Type B pancreatic cell (in vitro differentiated cells): ENCODE data around the gene RPA3. TPM values are rescaled to one million over a fixed set of nuclear protein-coding genes. Genes with fewer than 3 reads are reported as not detected.

ENCODE experiments used
- DNase-seq: peaks from one replicate; pipeline ENCODE4 v3.0.0; 2021; ENCODE audit warnings: mixed read lengths; ENCODE audit not compliant: unreplicated experiment; ENCODE audit errors: extremely low spot score
- H3K27ac Mint-ChIP-seq: 2 replicates; pipeline ENCODE4 v1.8.0; 2021; ENCODE audit warnings: mild to moderate bottlenecking, mixed read lengths
- H3K27me3 Mint-ChIP-seq: 2 replicates; pipeline ENCODE4 v1.8.0; 2021; ENCODE audit warnings: mixed read lengths
- H3K36me3 Mint-ChIP-seq: 2 replicates; pipeline ENCODE4 v1.8.0; 2021; ENCODE audit warnings: mixed read lengths
- H3K4me1 Mint-ChIP-seq: one replicate; pipeline ENCODE4 v1.8.0; 2021; ENCODE audit warnings: mixed read lengths; ENCODE audit not compliant: unreplicated experiment
- H3K4me3 Mint-ChIP-seq: 2 replicates; pipeline ENCODE4 v1.8.0; 2021; ENCODE audit warnings: mild to moderate bottlenecking, mixed read lengths
- H3K9me3 Mint-ChIP-seq: 2 replicates; pipeline ENCODE4 v1.8.0; 2021; ENCODE audit warnings: mixed read lengths
- total RNA-seq: library from RNA; stranded (reverse); gene quantifications from 2 replicates; pipeline ENCODE4 v1.2.1, GENCODE V29; 2021; ENCODE audit warnings: low replicate concordance
- TF ChIP-seq, protein P1 (sequence below): fragments of 200-600 bp; sonication (generic); conservative IDR thresholded peaks from 2 replicates; pipeline ENCODE4 v1.5.0; 2021; ENCODE audit warnings: antibody characterized with exemption, mild to moderate bottlenecking

Gene RPA3
- total RNA-seq, 1 donor from 2014 or later = 42.3 TPM

DNA sequence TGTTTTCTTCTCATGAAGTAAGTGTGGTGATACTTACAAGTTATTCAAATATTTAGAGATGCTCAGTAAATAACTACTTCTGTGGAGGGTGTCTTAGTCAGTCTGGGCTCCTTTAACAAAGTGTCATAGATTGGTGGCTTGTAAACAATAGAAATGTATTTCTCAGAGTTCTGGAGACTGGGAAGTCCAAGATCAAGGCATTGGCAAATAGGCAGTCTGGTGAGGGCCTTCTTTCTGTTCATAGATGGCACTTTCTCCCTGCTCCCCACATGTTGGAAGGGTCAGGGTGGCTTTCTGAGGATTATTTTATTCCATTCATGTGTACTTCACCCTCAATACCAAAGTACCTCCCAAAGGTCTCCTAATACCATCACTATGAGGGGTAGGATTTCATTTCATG, 18.4 kb downstream of the RPA3 start:
- TF ChIP-seq, protein P1, sequence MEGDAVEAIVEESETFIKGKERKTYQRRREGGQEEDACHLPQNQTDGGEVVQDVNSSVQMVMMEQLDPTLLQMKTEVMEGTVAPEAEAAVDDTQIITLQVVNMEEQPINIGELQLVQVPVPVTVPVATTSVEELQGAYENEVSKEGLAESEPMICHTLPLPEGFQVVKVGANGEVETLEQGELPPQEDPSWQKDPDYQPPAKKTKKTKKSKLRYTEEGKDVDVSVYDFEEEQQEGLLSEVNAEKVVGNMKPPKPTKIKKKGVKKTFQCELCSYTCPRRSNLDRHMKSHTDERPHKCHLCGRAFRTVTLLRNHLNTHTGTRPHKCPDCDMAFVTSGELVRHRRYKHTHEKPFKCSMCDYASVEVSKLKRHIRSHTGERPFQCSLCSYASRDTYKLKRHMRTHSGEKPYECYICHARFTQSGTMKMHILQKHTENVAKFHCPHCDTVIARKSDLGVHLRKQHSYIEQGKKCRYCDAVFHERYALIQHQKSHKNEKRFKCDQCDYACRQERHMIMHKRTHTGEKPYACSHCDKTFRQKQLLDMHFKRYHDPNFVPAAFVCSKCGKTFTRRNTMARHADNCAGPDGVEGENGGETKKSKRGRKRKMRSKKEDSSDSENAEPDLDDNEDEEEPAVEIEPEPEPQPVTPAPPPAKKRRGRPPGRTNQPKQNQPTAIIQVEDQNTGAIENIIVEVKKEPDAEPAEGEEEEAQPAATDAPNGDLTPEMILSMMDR = no peak
- Mint-ChIP-seq H3K4me1 (peaks cover 12% of the 10 kb centered on the region), H3K27me3 (no peaks in the 10 kb centered on the region), H3K9me3 (no peaks in the 10 kb centered on the region), H3K36me3 (no peaks in the 10 kb centered on the region), H3K27ac (no peak overlapping the region), H3K4me3 (no peak overlapping the region)
- no peak for DNase-seq

DNA sequence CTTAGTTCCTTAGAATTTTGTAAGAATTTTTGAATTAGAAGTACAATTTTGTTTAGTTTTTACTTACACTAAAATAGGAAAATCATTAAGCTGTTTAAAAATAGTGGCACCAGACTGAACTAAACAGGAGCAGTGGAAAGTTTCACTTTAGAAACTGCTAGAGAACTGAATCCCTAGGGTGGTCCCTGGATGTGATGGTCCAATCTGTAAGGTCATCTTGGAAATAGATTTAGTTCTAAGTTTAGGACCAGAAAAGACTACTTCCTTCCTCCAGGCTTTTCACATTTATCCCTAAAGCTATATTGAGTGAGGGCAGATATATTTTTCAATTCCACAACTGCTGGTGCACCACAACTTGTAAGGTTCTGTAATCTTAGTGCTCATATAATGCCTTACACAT, 19.0 kb downstream of the RPA3 start:
- H3K4me3 Mint-ChIP-seq = no peak overlapping the region
- DNase-seq = no peak
- H3K9me3 Mint-ChIP-seq = peaks cover 5% of the 10 kb centered on the region
- H3K27me3 Mint-ChIP-seq = no peaks in the 10 kb centered on the region
- no peak overlapping the region for H3K27ac Mint-ChIP-seq
- H3K36me3 Mint-ChIP-seq = no peaks in the 10 kb centered on the region
- TF ChIP-seq, protein P1 = no peak
- peaks cover 12% of the 10 kb centered on the region for H3K4me1 Mint-ChIP-seq

DNA sequence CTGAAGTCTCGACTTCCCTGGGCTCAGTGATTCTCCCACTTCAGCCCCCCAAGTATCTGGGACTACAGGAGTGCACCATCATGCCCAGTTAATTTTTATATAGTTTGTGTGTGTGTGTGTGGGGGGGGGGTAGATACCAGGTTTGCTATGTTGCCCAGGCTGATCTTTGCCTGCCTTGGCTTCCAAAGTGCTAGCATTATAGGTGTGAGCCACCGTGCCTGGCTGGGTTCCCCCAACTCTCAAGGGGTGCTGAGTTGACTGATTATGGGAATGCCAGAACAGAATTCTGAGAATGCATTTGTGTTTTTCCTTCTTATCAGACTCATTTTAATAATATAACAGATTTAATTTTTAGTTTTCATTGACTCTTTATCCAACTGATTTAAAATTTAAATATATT, 19.5 kb downstream of the RPA3 start:
- H3K27me3 Mint-ChIP-seq = no peaks in the 10 kb centered on the region
- TF ChIP-seq, protein P1 = no peak
- no peaks in the 10 kb centered on the region for H3K36me3 Mint-ChIP-seq
- no peak overlapping the region for H3K27ac Mint-ChIP-seq
- H3K9me3 Mint-ChIP-seq = peaks cover 6% of the 10 kb centered on the region
- peaks cover 12% of the 10 kb centered on the region for H3K4me1 Mint-ChIP-seq
- no peak overlapping the region for H3K4me3 Mint-ChIP-seq
- no peak for DNase-seq

GRCh38 chr7:7696458-7697119, 21.8 kb downstream of the RPA3 start:
- no peak for DNase-seq
- peaks cover 6% of the 10 kb centered on the region for H3K4me1 Mint-ChIP-seq
- peak overlapping the region; percentile 35 for H3K27ac Mint-ChIP-seq
- H3K4me3 Mint-ChIP-seq = no peak overlapping the region
- peaks cover 4% of the 10 kb centered on the region for H3K36me3 Mint-ChIP-seq
- peaks cover 6% of the 10 kb centered on the region for H3K9me3 Mint-ChIP-seq
- TF ChIP-seq, protein P1 = no peak
- no peaks in the 10 kb centered on the region for H3K27me3 Mint-ChIP-seq

DNA sequence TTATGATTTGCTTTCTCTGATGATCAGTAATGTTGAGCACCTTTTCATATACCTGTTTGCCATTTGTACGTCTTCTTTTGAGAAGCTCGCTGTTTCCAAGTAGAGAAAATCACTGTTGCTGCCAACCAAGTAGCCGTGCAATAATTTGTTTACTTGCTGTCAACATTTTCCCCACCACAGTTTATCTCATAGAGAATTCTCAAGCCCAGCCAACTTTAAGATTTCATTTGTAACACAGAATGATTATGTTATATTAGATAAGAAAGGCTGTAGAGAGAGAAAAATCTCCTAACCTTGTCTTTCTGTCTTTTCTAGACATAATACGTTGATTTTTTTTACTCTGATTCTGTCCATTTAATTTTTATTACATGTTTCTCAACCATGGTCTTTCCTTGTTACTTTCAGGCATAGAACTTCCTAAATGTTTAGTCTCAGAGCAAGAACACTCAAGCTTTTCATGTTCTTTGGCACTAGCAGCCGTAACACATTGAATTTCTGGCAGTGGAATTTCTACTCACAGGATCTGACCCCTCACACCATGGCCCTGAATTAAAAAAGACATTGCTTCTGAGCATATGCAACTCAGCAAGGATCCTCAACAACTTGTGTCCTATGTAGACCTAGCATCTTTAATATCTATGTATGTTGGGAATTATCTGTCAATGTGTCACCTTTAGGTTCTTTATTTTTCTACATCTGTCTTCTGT, 23.1 kb downstream of the RPA3 start:
- Mint-ChIP-seq H3K27ac (no peak overlapping the region), H3K4me3 (no peak overlapping the region), H3K9me3 (peaks cover 6% of the 10 kb centered on the region), H3K36me3 (peaks cover 4% of the 10 kb centered on the region), H3K27me3 (no peaks in the 10 kb centered on the region), H3K4me1 (peaks cover 6% of the 10 kb centered on the region)
- TF ChIP-seq, protein P1 = no peak
- DNase-seq = no peak
